ENCODE data around the gene LAMB1.

LAMB1 gene

DNA sequence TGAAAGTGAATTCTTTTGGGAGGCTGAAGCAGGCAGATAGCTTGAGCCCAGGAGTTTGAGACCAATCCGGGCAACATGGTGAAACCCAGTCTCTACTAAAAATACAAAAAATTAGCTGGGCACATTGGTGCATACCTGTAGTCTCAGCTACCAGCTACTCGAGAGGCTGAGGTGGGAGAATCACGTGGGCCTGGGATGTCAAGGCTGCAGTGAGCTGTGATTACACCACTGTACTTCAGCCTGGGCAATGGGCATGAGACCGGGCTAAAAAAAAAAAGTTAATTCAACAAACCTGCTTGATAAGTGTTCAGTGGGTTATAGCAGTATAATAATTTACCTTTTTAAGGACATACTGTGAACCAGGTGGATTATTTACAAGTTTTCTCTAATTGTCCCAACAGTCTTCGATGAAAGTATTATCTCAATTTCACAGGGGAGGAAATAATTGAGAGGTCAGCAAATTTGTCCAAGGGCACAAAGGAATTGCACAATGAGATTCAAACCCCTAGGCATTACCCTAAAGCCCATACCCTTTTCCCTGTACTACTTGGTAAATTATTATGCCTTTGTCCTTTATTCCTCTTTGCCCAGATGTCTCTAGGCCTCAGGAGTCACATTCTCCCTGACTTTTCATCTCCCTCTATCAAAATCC, 125.1 kb downstream of the LAMB1 start:
- no peak for DNase-seq (ENCODE audit: low read depth)

DNA sequence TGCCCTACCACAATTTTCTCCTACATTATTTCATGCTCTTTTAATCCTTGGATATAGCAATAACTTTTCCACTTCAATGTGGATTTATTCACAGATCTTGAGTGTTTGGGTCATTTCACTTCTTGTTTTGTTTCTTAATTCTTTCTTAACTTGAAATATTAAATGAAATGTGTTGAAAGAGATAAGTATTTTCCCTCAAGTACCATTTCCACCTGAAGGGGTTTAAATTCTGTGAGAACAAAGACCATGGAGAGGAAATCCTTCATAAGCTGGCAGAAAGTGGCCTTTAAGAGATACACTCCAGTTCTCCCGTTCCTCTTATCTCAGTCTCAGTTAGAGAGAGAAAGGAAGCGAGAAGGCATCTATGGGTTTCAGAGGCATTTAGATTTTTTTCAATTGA, 126.0 kb downstream of the LAMB1 start:
- no peak for DNase-seq (ENCODE audit: low read depth)

DNA sequence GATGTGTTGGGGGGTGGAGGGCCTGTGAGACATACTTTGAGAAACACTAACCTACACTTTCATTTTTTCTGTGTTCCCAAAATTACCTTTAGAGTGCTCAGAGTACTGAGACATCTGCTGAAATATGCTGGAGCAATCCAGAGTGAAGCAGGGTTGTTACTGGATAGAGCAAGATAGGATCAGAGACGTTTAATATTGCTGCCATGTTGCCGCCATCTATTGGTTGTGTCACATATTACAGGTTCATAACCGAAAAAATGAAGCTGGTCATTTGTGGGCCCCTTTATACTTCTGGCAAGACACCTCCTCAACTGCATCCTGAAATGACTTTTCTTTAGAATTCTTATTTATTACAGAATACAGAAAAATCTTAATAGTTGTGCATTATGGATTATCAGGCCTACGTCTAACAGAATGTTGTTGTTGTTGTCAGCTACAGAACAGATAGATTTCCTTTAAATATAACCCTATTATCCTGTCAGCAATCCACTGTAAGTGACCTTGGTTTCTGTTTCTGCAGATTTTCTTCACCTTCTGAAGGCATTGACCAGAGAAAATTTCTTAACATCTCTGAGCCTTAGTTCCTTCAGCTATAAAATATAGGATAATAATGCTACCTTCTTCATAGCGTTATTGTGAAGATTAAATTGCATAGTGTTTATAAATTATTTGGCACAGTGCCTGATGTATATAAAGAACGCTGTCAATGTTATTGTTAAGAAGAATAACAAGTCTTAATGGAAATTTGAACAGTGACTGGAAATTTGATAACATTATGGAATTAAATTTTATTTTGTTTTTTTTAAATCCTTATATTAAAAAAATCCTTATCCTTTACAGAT, 128.1 kb downstream of the LAMB1 start:
- DNase-seq (ENCODE audit: low read depth): no peak

DNA sequence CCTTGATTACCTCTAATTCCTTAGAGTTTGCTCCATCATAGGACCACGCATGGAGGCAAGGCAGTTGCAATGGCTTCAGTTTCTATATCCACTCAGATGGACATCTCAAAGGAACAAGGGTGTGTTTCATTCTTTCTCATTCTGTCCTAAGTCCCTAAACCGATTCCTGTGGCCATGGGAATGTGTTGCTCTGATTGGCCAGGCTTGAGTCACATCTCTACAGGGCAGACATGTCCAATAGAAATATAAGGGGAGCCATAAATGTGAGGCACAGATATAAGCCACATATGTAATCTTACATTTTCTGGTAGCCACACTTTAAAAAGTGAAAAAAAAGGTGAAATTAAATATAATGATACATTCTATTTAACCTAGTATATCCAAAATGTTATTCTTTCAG, 128.8 kb downstream of the LAMB1 start:
- DNase-seq (ENCODE audit: low read depth): no peak

Measured in activated T-cell treated with anti-CD3 and anti-CD28 coated beads for 48 hours (primary cell).